NB4 (cell line): ENCODE data around the gene PPL.

ENCODE experiments used
- CTCF ChIP-seq: IDR thresholded peaks from one replicate; pipeline ENCODE4 v1.5.1; 2012; ENCODE audit warnings: low read depth, low read length
- MAX ChIP-seq: IDR thresholded peaks from 2 replicates; pipeline ENCODE4 v1.6.1; 2011; ENCODE audit warnings: low read depth, low read length
- MYC ChIP-seq: IDR thresholded peaks from 2 replicates; pipeline ENCODE4 v1.6.1; 2011; ENCODE audit warnings: low read depth, low read length
- POLR2A ChIP-seq: IDR thresholded peaks from 2 replicates; pipeline ENCODE4 v1.6.1; 2011; ENCODE audit warnings: mild to moderate bottlenecking; ENCODE audit not compliant: insufficient read length; ENCODE audit errors: extremely low read depth

- TF ChIP-seq CTCF: no peak
- TF ChIP-seq POLR2A: no peak
- no peak for TF ChIP-seq MAX
- TF ChIP-seq MYC: no peak
These were observed 56.9 kb downstream of the PPL start for GRCh38 chr16:4880006-4880580.
